Measurements from ENCODE around the gene GOLGA6L22. TPM values are rescaled to one million over a fixed set of nuclear protein-coding genes. Genes with fewer than 3 reads are reported as not detected.
"Not testable (repeated sequence)": the region's sequence is repeated elsewhere in the genome, so short reads cannot be mapped to it uniquely, and the experiment has no call there.

Gene GOLGA6L22
- total RNA-seq, 2 experiments from 2014 or later = not detected

GRCh38 chr15:22506959-22507358, 48.3 kb downstream of the GOLGA6L22 start:
- CTCF ChIA-PET; H3K27ac Mint-ChIP-seq; H3K9me3 Mint-ChIP-seq (ENCODE audit: low read depth); DNase-seq; H3K4me3 Mint-ChIP-seq; POLR2A ChIA-PET; ATAC-seq; H3K27me3 Mint-ChIP-seq; H3K36me3 Mint-ChIP-seq (ENCODE audit: low read depth); H3K4me1 Mint-ChIP-seq; intact Hi-C loops (cut with DNase I, micrococcal nuclease): not testable (repeated sequence)

GRCh38 chr15:22516140-22516539, 57.4 kb downstream of the GOLGA6L22 start:
- ATAC-seq; H3K27me3 Mint-ChIP-seq; POLR2A ChIA-PET; H3K4me1 Mint-ChIP-seq; H3K27ac Mint-ChIP-seq; CTCF ChIA-PET; H3K9me3 Mint-ChIP-seq (ENCODE audit: low read depth); H3K4me3 Mint-ChIP-seq; intact Hi-C loops (cut with DNase I, micrococcal nuclease); H3K36me3 Mint-ChIP-seq (ENCODE audit: low read depth); DNase-seq: not testable (repeated sequence)

Measured in activated CD4-positive, alpha-beta T cell treated with anti-CD3 and anti-CD28 coated beads for 36 hours (primary cell).